Stimulated activated naive B cell treated with anti-CD40 and anti-IgM and Interleukin-4, amounts not matched to agents 10 μg/mL and 1 μg/mL and 100 μg/mL, for 72 hours (primary cell): ENCODE measurements around the gene AP4M1.
"Not testable (repeated sequence)": the region's sequence is repeated elsewhere in the genome, so short reads cannot be mapped to it uniquely, and the experiment has no call there.

ENCODE experiments used
- ATAC-seq, 2 donors: fragments of 150-1000 bp; cut with Tn5 transposase; replicated peaks; 2 replicates each; pipeline ENCODE4 v1.10.0; 2021; ENCODE audit warnings: moderate library complexity in 1 of 2
- DNase-seq: peaks from one replicate; pipeline ENCODE4 v3.0.0; 2021
- H3K27ac Mint-ChIP-seq: one replicate; pipeline ENCODE4 v1.8.0; 2022; ENCODE audit warnings: mild to moderate bottlenecking, mixed read lengths
- H3K27me3 Mint-ChIP-seq, 2 donors: one replicate each; pipeline ENCODE4 v1.8.0; 2022; ENCODE audit warnings: mixed read lengths in 2 of 2
- H3K36me3 Mint-ChIP-seq, 2 donors: one replicate each; pipeline ENCODE4 v1.8.0; 2022; ENCODE audit warnings: mixed read lengths in 2 of 2, mild to moderate bottlenecking in 1 of 2
- H3K4me1 Mint-ChIP-seq, 2 donors: one replicate each; pipeline ENCODE4 v1.8.0; 2022; ENCODE audit warnings: mixed read lengths in 2 of 2, mild to moderate bottlenecking in 1 of 2
- H3K4me3 Mint-ChIP-seq, 2 donors: one replicate each; pipeline ENCODE4 v1.8.0; 2022; ENCODE audit warnings: mild to moderate bottlenecking in 2 of 2, mixed read lengths in 2 of 2, moderate library complexity in 1 of 2
- H3K9me3 Mint-ChIP-seq, 2 donors: one replicate each; pipeline ENCODE4 v1.8.0; 2022; ENCODE audit warnings: mixed read lengths in 2 of 2, mild to moderate bottlenecking in 1 of 2

The AP4M1 gene

DNA sequence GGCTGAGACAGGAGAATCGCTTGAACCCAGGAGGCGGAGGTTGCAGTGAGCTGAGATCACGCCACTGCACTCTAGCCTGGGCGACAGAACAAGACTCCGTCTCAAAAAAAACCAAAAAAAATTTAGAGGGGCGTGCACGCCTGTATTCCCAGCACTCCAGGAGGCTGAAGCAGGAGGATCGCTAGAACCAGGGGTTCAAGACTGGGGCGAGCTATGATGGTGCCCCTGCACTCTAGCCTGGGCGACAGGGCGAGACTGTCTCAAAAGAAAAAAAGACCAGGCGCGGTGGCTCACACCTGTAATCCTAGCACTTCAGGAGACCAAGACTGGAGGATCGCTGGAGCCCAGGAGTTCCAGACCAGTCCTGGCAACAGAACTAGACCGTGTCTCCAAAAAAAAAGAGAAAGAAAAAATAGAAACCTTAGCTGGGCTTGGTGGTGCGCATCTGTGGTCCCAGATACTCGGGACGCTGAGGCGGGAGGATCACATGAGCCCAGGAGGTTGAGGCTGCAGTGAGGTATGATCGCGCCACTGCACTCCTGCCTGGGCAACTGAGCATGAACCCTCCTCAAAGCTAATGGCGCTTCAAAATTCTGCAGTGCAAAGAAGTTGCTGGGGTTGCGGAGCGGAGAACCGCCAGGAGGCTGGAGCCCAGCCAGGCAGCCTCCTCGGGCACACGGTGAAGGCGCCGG, 24.9 kb downstream of the AP4M1 start:
- Mint-ChIP-seq H3K27me3 (no peaks in the 10 kb centered on the region), H3K9me3 (no peaks in the 10 kb centered on the region), H3K4me1 (peaks cover 25 to 47% of the 10 kb centered on the region in 2 donors), H3K4me3 (peak overlapping the region; percentile 95 to 99), H3K27ac (peak overlapping the region; percentile 100), H3K36me3 (peaks cover 6 to 9% of the 10 kb centered on the region in 2 donors)
- DNase-seq = no peak
- peak in 1 of 2 donors; percentile 1 for ATAC-seq

DNA sequence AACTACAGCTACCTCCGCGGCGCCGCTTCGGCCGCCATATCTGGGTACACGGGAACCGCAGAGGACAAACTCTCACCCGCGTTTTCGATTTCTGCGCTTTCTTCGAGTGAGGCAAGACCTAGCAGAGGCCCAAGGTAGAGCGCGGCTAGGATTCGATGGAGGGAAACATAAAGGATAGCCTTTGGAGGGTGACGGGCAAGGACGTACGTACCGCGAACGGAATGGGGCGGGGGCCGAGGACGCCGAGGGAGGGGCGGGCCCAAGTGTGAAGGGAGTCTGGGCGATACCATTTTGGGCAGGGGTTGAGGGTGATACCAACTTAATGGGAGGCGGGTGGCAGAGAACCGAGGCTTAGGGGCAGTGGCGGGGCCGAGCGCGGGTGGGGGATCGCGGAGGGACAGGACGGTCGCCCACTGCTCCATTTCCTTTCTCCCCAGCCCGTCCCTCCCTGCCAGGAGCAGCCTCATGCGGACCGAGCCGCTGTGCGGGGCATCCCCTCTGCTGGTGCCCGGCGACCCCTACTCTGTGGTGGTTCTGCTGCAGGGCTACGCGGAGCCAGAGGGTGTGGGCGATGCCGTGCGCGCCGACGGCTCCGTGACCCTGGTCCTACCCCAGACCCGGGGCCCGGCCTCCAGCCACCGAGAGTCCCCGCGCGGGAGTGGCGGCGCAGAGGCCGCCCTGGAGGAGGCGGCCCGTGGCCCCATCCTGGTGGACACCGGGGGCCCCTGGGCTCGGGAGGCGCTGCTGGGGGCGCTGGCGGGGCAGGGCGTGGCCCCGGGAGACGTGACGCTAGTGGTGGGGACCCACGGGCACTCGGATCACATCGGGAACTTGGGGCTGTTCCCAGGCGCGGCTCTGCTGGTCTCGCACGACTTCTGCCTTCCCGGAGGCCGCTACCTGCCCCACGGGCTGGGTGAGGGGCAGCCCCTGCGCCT, 25.8 kb downstream of the AP4M1 start, which contains the start of gene MBLAC1:
MBLAC1 (plus strand) TSS at position 37 of the 935 bp plus-strand sequence; CDS start at position 466, 429 bp downstream.
- peak; percentile 87 for DNase-seq
- Mint-ChIP-seq H3K36me3 (peaks cover 6 to 9% of the 10 kb centered on the region in 2 donors), H3K27me3 (no peaks in the 10 kb centered on the region), H3K4me1 (peaks cover 25 to 52% of the 10 kb centered on the region in 2 donors), H3K4me3 (peak within 1 kb of the TSS; percentile 95 to 99), H3K27ac (peak within 1 kb of the TSS; percentile 100), H3K9me3 (no peaks in the 10 kb centered on the region)
- ATAC-seq = peak; percentile 81 to 83

DNA sequence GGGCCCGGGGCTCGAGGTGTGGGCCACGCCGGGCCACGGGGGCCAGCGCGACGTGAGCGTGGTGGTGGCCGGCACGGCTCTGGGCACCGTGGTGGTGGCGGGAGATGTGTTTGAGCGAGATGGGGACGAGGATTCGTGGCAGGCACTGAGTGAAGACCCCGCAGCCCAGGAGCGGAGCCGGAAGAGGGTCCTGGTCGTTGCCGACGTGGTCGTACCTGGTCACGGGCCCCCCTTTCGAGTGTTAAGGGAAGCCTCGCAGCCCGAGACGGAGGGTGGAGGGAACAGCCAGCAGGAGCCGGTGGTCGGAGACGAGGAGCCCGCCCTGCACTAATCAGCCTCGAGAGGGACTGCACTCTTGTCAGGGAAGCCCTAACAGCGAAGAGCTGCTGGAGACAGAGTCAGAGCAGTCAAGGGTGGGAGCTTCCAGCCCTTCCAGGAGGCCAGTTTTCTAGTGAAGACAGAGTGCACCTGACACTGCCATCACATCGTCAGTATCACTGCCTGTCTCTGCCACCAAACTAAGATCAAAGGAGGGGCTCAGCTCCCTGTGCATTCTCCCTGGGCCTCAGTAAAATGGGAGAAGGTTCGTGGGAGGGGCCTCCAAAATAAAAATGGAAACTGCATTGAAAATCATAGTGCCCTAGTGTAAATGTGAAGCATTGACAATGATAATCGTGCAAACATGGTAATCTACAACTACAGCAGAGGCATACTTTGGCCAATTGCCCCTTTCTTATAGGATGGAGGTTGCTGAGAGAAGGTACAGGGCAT, 26.6 kb downstream of the AP4M1 start:
- ATAC-seq = peak; percentile 18 to 20

DNA sequence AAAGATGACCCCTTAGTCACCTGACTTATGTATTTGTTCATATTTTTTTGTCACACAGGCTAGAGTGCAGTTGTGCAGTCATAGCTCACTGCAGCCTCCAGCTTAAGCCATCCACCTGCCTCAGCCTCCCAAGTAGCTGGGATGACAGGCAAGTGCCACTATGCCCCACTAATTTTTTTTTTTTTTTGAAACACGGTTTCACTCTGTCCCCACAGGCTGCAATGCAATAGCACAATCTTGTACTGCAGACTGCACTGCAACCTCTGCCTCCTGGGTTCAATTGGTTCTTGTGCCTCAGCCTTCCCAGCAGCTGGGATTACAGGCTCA, 27.2 kb downstream of the AP4M1 start:
- Mint-ChIP-seq H3K27me3 (no peaks in the 10 kb centered on the region), H3K27ac (no peak overlapping the region), H3K4me3 (no peak overlapping the region)

More for the DNA sequence above, 26.6 kb downstream of the AP4M1 start:
- Mint-ChIP-seq H3K27me3 (no peaks in the 10 kb centered on the region), H3K27ac (peak overlapping the region; percentile 86), H3K4me3 (peak overlapping the region; percentile 95 to 99), H3K36me3 (peaks cover 4 to 5% of the 10 kb centered on the region in 2 donors), H3K9me3 (no peaks in the 10 kb centered on the region), H3K4me1 (peaks cover 26 to 53% of the 10 kb centered on the region in 2 donors)
- no peak for DNase-seq

DNA sequence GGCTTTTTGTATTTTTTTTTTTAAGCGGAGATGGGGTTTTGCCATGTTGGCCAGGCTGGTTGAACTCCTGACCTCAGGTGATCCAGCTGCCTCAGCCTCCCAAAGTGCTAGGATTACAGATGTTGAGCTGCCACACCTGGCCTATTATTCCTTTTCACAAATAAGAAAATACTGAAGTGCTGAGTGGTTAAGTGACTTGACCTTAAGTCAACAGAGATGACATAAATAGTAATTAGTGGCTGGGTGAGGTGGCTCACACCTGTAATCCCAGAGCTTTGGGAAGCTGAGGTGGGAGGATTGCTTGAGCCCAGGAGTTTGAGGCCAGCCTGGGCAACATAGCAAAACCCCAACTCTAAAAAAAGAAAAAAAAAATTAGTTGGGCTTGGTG, 28.8 kb downstream of the AP4M1 start:
- not testable (repeated sequence) for H3K27me3 Mint-ChIP-seq, H3K36me3 Mint-ChIP-seq

More for the DNA sequence above, 27.2 kb downstream of the AP4M1 start:
- peaks cover 4 to 5% of the 10 kb centered on the region in 2 donors for H3K36me3 Mint-ChIP-seq
- no peaks in the 10 kb centered on the region for H3K9me3 Mint-ChIP-seq
- ATAC-seq (no peak), DNase-seq (no peak)
- peaks cover 26 to 54% of the 10 kb centered on the region in 2 donors for H3K4me1 Mint-ChIP-seq

DNA sequence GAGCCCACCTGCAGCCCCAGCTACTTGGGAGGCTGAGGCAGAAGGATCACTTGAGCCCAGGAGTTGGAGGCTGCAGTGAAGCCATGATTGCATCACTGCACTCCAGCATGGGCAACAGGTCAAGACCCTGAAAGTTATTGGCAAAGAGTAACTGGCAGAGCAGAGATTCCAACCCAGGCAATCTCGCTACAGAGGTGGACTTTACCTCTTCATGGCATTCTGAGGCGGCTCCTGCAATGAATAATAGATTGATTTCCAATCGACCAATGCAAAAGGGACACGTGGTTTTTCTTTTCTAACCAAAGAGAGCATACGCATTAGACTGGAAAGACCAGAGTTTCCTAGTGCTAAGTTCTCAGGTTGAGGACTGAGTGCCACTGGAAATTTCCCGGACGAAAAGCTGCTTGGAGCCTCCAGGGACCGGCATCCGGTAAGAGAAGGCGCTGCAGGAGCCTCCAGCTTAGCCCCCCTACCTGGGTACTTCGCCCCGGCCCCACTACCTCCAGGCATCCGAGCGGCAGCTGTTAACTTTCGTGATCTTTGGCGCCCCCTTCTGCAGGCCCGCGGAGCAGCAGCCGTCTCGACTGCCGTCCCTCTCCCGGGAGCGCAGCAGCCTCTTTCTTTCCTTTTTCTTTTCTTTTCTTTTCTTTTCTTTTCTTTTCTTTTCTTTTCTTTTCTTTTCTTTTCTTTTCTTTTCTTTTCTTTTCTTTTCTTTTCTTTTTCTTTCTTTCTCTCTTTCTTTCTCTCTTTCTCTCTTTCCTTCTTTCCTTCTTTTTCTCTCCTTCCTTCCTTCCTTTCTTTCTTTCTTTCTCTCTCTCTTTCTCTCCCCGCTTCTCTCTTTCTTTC, 29.4 kb downstream of the AP4M1 start:
- Mint-ChIP-seq H3K27me3 (no peaks in the 10 kb centered on the region), H3K4me1 (peaks cover 13 to 37% of the 10 kb centered on the region in 2 donors), H3K9me3 (no peaks in the 10 kb centered on the region), H3K4me3 (peak overlapping the region; percentile 46 to 54), H3K36me3 (peaks cover 0 to 1% of the 10 kb centered on the region in 2 donors), H3K27ac (no peak overlapping the region)
- peak; percentile 65 for DNase-seq
- ATAC-seq = no peak

More for the DNA sequence above, 28.8 kb downstream of the AP4M1 start:
- not testable (repeated sequence) for H3K4me3 Mint-ChIP-seq, H3K9me3 Mint-ChIP-seq, ATAC-seq, DNase-seq, H3K27ac Mint-ChIP-seq
- peaks cover 17 to 42% of the 10 kb centered on the region in 2 donors for H3K4me1 Mint-ChIP-seq

DNA sequence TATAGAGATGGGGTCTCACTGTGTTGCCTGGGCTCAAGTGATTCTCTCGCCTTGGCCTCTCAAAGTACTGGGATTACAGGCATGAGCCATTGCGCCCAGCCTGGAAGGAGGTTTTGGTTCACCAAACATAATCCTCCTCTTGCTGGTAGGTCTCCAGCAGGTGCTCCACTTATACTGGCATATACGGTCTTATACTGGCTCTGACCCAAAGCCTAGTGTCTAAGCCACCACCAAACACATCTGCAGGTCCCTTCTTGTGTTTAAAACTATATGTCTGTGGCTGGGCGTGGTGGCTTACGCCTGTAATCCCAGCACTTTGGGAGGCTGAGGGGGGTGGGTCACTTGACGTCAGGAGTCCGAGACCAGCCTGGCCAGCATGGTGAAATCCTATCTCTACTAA, 30.7 kb downstream of the AP4M1 start:
- Mint-ChIP-seq H3K27me3 (no peaks in the 10 kb centered on the region), H3K9me3 (no peaks in the 10 kb centered on the region), H3K4me3 (no peak overlapping the region), H3K27ac (peak overlapping the region; percentile 81), H3K4me1 (peaks cover 13 to 29% of the 10 kb centered on the region in 2 donors), H3K36me3 (no peaks in the 10 kb centered on the region)
- no peak for DNase-seq
- no peak for ATAC-seq

DNA sequence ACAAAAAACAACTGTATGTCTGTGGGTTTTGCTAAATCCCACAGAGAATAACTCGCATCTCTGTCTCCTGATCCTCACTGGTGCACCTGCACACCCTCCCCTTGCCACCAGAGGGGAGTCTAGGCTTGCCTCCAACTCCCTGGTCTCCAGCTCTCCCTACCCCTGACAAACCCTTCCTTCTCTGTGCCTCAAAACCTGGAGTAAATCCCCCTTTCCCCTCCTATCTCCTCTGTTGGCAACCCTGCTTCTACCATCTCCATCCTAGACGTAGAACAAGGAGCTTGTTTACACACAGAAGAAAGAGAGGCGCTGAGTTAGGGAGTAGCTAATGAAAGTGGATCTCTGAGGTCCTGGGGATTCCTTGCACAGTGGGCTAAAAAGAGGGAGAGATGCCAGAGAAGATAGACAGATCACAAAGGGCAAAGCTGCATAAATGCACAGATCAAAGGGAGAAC, 31.3 kb downstream of the AP4M1 start:
- ATAC-seq (peak; percentile 74 to 77), DNase-seq (peak; percentile 52)
- Mint-ChIP-seq H3K27me3 (no peaks in the 10 kb centered on the region), H3K4me3 (no peak overlapping the region), H3K9me3 (no peaks in the 10 kb centered on the region), H3K4me1 (peaks cover 15 to 32% of the 10 kb centered on the region in 2 donors), H3K36me3 (no peaks in the 10 kb centered on the region), H3K27ac (peak overlapping the region; percentile 81)

DNA sequence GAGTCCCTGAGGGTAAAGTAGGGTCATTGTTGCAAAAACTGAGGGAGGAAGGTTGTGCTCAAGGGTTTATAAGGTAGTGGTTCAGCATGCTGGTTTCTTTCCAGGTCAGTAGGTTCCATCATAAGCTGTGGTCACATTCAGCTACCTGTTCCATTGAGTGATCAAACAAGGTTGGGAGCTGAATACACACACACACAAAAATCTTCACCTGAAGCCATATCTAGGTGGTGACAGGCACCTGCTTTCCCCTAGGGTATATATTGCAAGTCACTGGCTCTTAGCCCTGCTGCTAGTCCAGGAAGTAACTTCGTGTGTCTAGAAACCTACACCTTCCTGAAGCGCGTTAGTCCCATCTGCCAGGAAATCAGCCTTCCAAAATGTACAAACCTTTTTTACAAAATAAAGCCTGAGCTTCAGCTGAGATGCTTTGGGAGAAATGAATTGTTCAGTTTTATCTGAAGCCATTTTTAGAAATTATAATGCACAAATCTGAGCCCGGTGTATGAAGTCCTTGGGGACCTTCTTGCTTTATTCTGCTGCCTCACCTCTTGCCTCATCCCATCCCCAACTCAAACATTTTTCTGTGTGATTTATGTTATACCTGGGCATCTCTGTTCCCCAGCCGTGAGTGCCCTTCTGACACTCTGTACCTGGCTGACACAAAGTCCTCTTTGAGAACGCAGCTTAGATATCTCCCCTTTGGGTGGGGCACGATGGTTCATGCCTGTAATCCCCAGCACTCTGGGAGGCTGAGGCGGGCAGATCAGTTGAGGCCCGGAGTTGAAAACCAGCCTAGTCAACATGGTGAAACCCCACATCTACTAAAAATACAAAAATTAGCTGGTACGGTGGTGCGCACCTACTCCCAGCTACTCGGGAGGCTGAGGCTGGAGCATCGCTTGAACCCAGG, 36.7 kb downstream of the AP4M1 start:
- no peaks in the 10 kb centered on the region for H3K36me3 Mint-ChIP-seq
- H3K27me3 Mint-ChIP-seq = no peaks in the 10 kb centered on the region
- ATAC-seq (peak; percentile 72 to 78), DNase-seq (no peak)
- H3K4me3 Mint-ChIP-seq = peak overlapping the region in 1 of 2 donors; percentile 5
- peaks cover 14 to 20% of the 10 kb centered on the region in 2 donors for H3K4me1 Mint-ChIP-seq
- peak overlapping the region; percentile 44 for H3K27ac Mint-ChIP-seq
- H3K9me3 Mint-ChIP-seq = no peaks in the 10 kb centered on the region

DNA sequence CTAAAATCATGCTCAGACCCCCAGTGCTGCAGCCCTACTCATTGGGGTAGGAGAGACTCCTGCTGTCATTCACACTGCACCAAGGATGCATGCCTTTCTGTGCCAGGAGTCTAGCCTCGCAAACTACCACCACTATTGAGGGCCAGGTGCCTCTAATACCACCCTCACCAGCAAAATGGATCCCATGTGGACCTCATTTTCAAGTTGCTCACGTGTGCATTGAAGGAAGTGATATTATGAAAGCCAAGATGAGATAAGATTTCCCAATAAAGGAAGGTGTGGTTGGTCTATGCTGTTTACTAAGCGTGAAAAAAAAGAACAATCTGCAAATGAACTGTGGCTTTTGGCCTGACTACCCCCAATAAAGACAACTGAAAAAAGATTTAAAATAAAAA, 40.1 kb downstream of the AP4M1 start:
- H3K36me3 Mint-ChIP-seq = no peaks in the 10 kb centered on the region
- no peaks in the 10 kb centered on the region for H3K27me3 Mint-ChIP-seq
- no peaks in the 10 kb centered on the region for H3K9me3 Mint-ChIP-seq
- peak in 1 of 2 donors; percentile 29 for ATAC-seq
- H3K4me3 Mint-ChIP-seq = no peak overlapping the region
- no peak for DNase-seq
- no peak overlapping the region for H3K27ac Mint-ChIP-seq
- peaks cover 14 to 20% of the 10 kb centered on the region in 2 donors for H3K4me1 Mint-ChIP-seq

DNA sequence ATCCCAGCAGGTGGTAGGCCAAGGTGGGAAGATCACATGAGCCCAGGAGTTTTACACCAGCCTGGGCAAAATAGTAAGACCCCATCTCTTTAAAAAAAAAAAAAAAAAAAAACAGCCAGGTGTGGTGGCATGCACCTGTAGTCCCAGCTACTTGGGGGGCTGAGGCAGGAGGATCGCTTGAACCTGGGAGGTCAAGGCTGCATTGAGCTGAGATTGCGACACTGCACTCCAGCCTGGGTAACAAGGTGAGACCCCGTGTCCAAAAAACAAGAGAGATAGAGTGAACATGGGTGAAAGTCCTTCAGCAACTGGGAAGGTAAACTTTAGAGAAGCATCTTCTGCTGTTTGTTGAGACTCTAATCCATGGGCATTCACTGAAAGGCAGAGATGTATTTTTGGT, 41.0 kb downstream of the AP4M1 start:
- no peak for ATAC-seq
- no peak for DNase-seq
- Mint-ChIP-seq H3K4me1 (peaks cover 14 to 19% of the 10 kb centered on the region in 2 donors), H3K27me3 (no peaks in the 10 kb centered on the region), H3K36me3 (no peaks in the 10 kb centered on the region), H3K9me3 (no peaks in the 10 kb centered on the region), H3K27ac (no peak overlapping the region), H3K4me3 (no peak overlapping the region)

DNA sequence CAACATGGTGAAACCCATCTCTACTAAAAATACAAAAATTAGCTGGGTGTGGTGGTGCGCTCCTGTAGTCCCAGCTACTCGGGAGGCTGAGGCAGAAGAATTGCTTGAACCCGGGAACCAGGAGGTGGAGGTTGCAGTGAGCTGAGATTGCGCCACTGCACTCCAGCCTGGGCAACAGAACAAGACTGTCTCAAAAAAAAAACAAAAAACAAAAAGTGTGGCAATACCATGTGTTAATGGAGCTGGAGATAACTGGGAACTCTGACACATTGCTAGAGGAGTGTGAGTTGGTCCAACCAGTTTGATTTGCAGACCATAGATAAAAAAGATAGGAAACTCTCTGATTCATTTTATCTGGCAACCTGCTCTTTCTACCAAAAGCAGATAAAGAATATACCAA, 44.9 kb downstream of the AP4M1 start:
- H3K9me3 Mint-ChIP-seq, H3K27me3 Mint-ChIP-seq, DNase-seq, H3K27ac Mint-ChIP-seq, H3K4me3 Mint-ChIP-seq, ATAC-seq: not testable (repeated sequence)
- H3K4me1 Mint-ChIP-seq = peaks cover 14 to 20% of the 10 kb centered on the region in 2 donors
- peaks cover 7 to 12% of the 10 kb centered on the region in 2 donors for H3K36me3 Mint-ChIP-seq
